AG04450 (cell line): ENCODE data around the gene PSG5. TPM values are rescaled to one million over a fixed set of nuclear protein-coding genes. Genes with fewer than 3 reads are reported as not detected.
"Not testable (repeated sequence)": the region's sequence is repeated elsewhere in the genome, so short reads cannot be mapped to it uniquely, and the experiment has no call there.

Experiments used
- CTCF ChIA-PET: fragments of 300-600, 350-600 bp; formaldehyde crosslinking; extraction: SDS; loops from one replicate; lab custom pipeline; 2022; ENCODE audit warnings: antibody characterized with exemption, inconsistent platforms; lab: Charles Lee
- POLR2A ChIA-PET: fragments of 350-600 bp; formaldehyde crosslinking; extraction: SDS; loops from one replicate; lab custom pipeline; 2021; ENCODE audit warnings: antibody characterized with exemption, inconsistent platforms; lab: Yijun Ruan, JAX
- DNase-seq: peaks from one replicate; pipeline ENCODE4 v3.0.0-alpha.2; 2011; ENCODE audit warnings: low read depth, low spot score
- H3K27ac ChIP-seq: one replicate; pipeline ENCODE4 v1.5.1; 2012; ENCODE audit warnings: low read depth, low read length, control low read depth
- H3K27me3 ChIP-seq: one replicate; pipeline ENCODE4 v1.6.0; 2012; ENCODE audit warnings: low read length; ENCODE audit not compliant: control insufficient read depth, insufficient read depth
- H3K4me3 ChIP-seq: 2 replicates; pipeline ENCODE4 v1.5.1; 2011; ENCODE audit warnings: mild to moderate bottlenecking, low read depth, low read length, control low read depth
- H3K9me3 ChIP-seq: 2 replicates; pipeline ENCODE4 v1.5.1; 2012; ENCODE audit warnings: low read length; ENCODE audit not compliant: control insufficient read depth, insufficient read depth
- polyA plus RNA-seq: library from polyadenylated mRNA; depleted of rRNA; stranded (reverse); fragments of >200 nt; gene quantifications from 2 replicates; pipeline ENCODE4 v1.2.3, GENCODE V29; 2011; rRNA removed
- TF ChIP-seq, protein P1 (sequence below): IDR thresholded peaks from 2 replicates; pipeline ENCODE4 v1.5.1; 2011; ENCODE audit warnings: low read depth, low read length, control low read depth, inconsistent platforms

PSG5 gene
- polyA plus RNA-seq, 1 experiment, result 135 TPM

DNA sequence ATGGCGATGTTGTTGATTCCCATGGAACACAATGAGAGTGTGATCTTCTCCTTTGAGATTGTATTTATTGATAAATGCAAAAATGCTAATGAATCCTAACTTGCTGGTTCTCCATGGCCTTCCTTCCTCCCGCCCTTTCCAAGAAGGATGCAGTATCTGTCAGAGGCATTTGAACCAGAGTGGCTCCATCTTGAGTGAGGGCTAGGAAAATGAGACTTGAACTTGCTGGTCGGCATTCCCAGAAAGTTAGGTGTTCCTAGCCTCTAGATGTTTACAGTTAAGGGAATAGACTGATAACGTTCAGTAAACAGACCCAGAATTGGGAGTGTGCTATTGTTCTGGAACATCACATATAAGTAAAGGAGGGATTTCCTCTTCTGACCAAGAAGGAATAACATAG lies 59.6 kb downstream of the PSG5 start:
- POLR2A ChIA-PET, result no interaction called here
- Histone ChIP-seq H3K9me3 (no peaks in the 10 kb centered on the region; the same call in 1 of the 2 replicates), H3K4me3 (no peak overlapping the region), H3K27ac (peak overlapping the region; percentile 84), H3K27me3 (no peaks in the 10 kb centered on the region)
- TF ChIP-seq, protein P1, sequence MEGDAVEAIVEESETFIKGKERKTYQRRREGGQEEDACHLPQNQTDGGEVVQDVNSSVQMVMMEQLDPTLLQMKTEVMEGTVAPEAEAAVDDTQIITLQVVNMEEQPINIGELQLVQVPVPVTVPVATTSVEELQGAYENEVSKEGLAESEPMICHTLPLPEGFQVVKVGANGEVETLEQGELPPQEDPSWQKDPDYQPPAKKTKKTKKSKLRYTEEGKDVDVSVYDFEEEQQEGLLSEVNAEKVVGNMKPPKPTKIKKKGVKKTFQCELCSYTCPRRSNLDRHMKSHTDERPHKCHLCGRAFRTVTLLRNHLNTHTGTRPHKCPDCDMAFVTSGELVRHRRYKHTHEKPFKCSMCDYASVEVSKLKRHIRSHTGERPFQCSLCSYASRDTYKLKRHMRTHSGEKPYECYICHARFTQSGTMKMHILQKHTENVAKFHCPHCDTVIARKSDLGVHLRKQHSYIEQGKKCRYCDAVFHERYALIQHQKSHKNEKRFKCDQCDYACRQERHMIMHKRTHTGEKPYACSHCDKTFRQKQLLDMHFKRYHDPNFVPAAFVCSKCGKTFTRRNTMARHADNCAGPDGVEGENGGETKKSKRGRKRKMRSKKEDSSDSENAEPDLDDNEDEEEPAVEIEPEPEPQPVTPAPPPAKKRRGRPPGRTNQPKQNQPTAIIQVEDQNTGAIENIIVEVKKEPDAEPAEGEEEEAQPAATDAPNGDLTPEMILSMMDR, result no peak
- CTCF ChIA-PET, result no interaction called here
- DNase-seq, result no peak

DNA sequence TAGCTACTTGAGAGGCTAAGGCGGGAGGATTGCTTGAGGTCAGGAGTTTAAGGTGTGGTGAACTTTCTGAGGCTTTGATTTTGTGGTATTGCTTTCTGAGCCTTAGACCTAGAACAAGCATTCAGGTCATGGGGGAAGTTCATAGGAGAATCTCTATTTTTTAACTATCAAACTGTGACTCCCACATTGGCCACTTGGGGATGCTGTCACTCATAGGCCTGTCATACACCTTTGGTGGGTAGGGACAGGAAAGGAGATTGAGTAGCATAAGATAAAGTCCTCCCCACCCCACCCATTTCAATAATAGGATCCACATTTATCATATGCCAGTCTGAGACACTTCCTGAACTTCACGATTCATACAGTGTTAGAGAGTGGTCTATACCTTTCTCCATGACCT lies 62.0 kb downstream of the PSG5 start:
- no peaks in the 10 kb centered on the region for H3K27me3 ChIP-seq
- POLR2A ChIA-PET, result no interaction called here
- CTCF ChIA-PET, result no interaction called here
- no peak overlapping the region for H3K4me3 ChIP-seq
- no peak overlapping the region for H3K27ac ChIP-seq
- no peaks in the 10 kb centered on the region; the same call in 1 of the 2 replicates for H3K9me3 ChIP-seq
- no peak for DNase-seq
- TF ChIP-seq, protein P1, result no peak

DNA sequence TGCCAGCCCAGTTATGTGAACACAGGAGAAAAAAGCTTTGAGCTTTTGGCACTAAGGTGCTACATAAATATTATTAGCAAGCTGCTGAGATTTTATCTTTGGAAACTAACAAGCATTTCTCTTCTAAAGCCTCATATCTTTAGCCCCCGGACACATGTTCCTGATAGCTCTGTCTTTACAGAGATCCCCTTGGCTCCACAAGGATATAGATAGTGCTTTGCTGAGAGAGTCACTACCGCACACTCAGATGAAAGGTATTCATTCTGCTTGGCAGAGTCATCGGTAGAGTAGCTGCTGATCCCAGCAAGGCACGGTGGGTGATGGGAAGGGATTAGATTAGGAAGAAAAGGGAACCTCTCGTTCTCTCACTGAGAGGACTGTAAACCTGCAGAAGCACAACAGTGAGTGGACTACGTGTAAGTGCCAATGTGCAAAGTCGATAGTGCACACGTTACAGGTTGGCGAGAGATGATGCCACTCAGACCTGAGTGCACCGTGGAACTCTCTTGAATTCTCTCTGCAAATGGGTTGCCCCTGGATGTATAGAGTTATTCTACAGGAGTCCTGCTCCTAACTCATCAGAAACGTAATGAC lies 65.8 kb downstream of the PSG5 start:
- peak; percentile 61 for DNase-seq
- POLR2A ChIA-PET, H3K4me3 ChIP-seq, H3K27me3 ChIP-seq, CTCF ChIA-PET, H3K9me3 ChIP-seq: not testable (repeated sequence)
- peak overlapping the region; percentile 77 for H3K27ac ChIP-seq

DNA sequence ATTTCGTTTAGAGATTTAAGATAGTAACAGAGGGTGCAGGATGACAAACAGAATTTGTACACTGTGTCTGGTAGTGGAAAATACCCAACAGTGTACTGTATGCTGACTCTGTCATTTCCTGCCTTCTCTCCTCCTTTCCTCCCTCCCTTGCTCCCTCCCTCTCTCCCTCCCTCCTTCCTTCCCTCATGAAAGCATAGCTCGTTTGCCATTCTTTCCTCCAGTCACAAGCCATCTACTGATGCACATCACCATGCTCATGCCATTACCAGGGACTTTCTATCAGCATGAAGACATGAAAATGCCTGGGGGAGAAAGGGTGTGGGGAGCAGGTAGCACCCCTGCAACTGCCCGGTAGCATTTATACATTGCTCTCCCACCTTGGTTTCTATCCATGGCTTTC lies 66.8 kb downstream of the PSG5 start:
- H3K4me3 ChIP-seq, DNase-seq, POLR2A ChIA-PET, H3K27me3 ChIP-seq, CTCF ChIA-PET, H3K9me3 ChIP-seq: not testable (repeated sequence)
- H3K27ac ChIP-seq, result peak overlapping the region; percentile 77

Other genes with a start within 250 kb of the PSG5 start
- gene PSG7, start 249.3 kb downstream of the PSG5 start, polyA plus RNA-seq, result 0.10 TPM in 2 replicates
- 0.11 TPM in 1 of 2 replicates, not detected in the other for gene PSG11, start 160.1 kb downstream of the PSG5 start, polyA plus RNA-seq
- 0.71 and 1.0 TPM in 2 replicates for gene PSG2, start 103.8 kb downstream of the PSG5 start, polyA plus RNA-seq
- 0.56 and 0.84 TPM in 2 replicates for gene PSG4, start 19.1 kb upstream of the PSG5 start, polyA plus RNA-seq
- 0.79 and 1.1 TPM in 2 replicates for gene PSG9, start 83.0 kb upstream of the PSG5 start, polyA plus RNA-seq
- gene CD177, start 167.2 kb upstream of the PSG5 start, polyA plus RNA-seq, result 0.19 and 0.41 TPM in 2 replicates
- gene TEX101, start 228.4 kb upstream of the PSG5 start, polyA plus RNA-seq, result not detected in 2 replicates